HepG2 (cell line): ENCODE data around the gene NLGN3. TPM values are rescaled to one million over a fixed set of nuclear protein-coding genes. Genes with fewer than 3 reads are reported as not detected.

Experiments used
- EZH2 ChIP-seq: conservative IDR thresholded peaks from 2 replicates; pipeline ENCODE4 v1.6.1; 2012; ENCODE audit warnings: mild to moderate bottlenecking, low read depth, low read length, moderate library complexity
- FIP1L1 ChIP-seq: fragments of 200-400 bp; formaldehyde crosslinking; IDR thresholded peaks from 2 replicates; pipeline ENCODE4 v1.6.1; 2018; ENCODE audit warnings: low read depth, mild to moderate bottlenecking, low read length, moderate library complexity, borderline replicate concordance; ENCODE audit not compliant: insufficient read depth
- KDM5A ChIP-seq: fragments of 200-600 bp; sonication (generic); IDR thresholded peaks from 2 replicates; pipeline ENCODE4 v1.7.0; 2018; ENCODE audit warnings: antibody characterized with exemption, mild to moderate bottlenecking, low read length, borderline replicate concordance
- POLR2G ChIP-seq: fragments of 200-400 bp; formaldehyde crosslinking; IDR thresholded peaks from 2 replicates; pipeline ENCODE4 v1.6.1; 2018; ENCODE audit warnings: mild to moderate bottlenecking, low read depth, low read length, moderate library complexity
- ZNF143 ChIP-seq: sonication (generic); formaldehyde crosslinking; IDR thresholded peaks from 2 replicates; pipeline ENCODE4 v1.4.0; 2020; ENCODE audit warnings: missing genetic modification reagents
- ZNF503 ChIP-seq: sonication (generic); formaldehyde crosslinking; IDR thresholded peaks from 2 replicates; pipeline ENCODE4 v1.4.0; 2020; ENCODE audit warnings: missing genetic modification reagents
- ZNF687 ChIP-seq: sonication (generic); formaldehyde crosslinking; IDR thresholded peaks from 2 replicates; pipeline ENCODE4 v1.5.1; 2020; ENCODE audit warnings: mild to moderate bottlenecking, missing genetic modification reagents, moderate library complexity
- ZSCAN25 ChIP-seq: sonication (generic); formaldehyde crosslinking; IDR thresholded peaks from 2 replicates; pipeline ENCODE4 v1.8.0; 2022; ENCODE audit warnings: mild to moderate bottlenecking, missing genetic modification reagents
- polyA plus RNA-seq, 8 experiments: library from polyadenylated mRNA; depleted of rRNA in 3 of 8; stranded (reverse) in 7 of 8; unstranded in 1 of 8; fragments of >200 nt; fragmentation: Illumina TruSeq in 4 of 8; extraction: Trizol in 4 of 8; gene quantifications; 2 replicates each; pipeline versions ENCODE4 v1.2.1 to v1.2.3, GENCODE V29; 2011 to 2016; ENCODE audit warnings: low read depth in 4 of 8, missing spikeins in 1 of 8, mixed read lengths in 1 of 8; ENCODE audit not compliant: insufficient read depth in 1 of 8
- total RNA-seq, 5 experiments: library from RNA; depleted of rRNA; stranded (reverse); fragments of >200 nt; fragmentation: Illumina TruSeq; extraction: Trizol; gene quantifications; 2 replicates each; pipeline ENCODE4 v1.2.3, GENCODE V29; 2016; ENCODE audit warnings: low read depth in 1 of 5

NLGN3 gene
- total and polyA plus RNA-seq, 2 of the 13 experiments (the other 11 are each of a cell fraction or from before 2014, with no cell fraction given): 0.04 to 0.16 TPM

GRCh38 chrX:71095555-71095980 lies 49.1 kb upstream of the NLGN3 start, which contains the start of gene FOXO4 (continued):
- no peak for TF ChIP-seq ZSCAN25 (CRISPR knock-in tag)
- peak; percentile 67 for TF ChIP-seq POLR2G
- no peak for TF ChIP-seq EZH2
- peak; percentile 22; the same call in 1 of the 2 replicates for TF ChIP-seq ZNF687 (CRISPR knock-in tag)
- no peak for TF ChIP-seq ZNF503 (CRISPR knock-in tag)
- no peak for TF ChIP-seq FIP1L1
- no peak for TF ChIP-seq KDM5A
- peak; percentile 90 for TF ChIP-seq ZNF143
